22Rv1 (cell line): ENCODE data around the gene PHYKPL.
"Not testable (repeated sequence)": the region's sequence is repeated elsewhere in the genome, so short reads cannot be mapped to it uniquely, and the experiment has no call there.

Experiments used
- H3K27ac ChIP-seq: fragments of 450-650 bp; 2 replicates; pipeline ENCODE4 v1.5.1; 2017
- CTCF ChIP-seq: fragments of 450-650 bp; IDR thresholded peaks from 2 replicates; pipeline ENCODE4 v1.5.1; 2017; ENCODE audit warnings: mild to moderate bottlenecking
- ZFX ChIP-seq: fragments of 450-650 bp; IDR thresholded peaks from 2 replicates; pipeline ENCODE4 v1.6.1; 2017; ENCODE audit warnings: antibody characterized with exemption, borderline replicate concordance

PHYKPL gene

GRCh38 chr5:178199581-178200434 is 32.8 kb downstream of the PHYKPL start:
- TF ChIP-seq ZFX (no peak), CTCF (no peak)
- H3K27ac ChIP-seq: no peak overlapping the region

GRCh38 chr5:178198706-178199105 is 33.9 kb downstream of the PHYKPL start:
- H3K27ac ChIP-seq: no peak overlapping the region
- TF ChIP-seq ZFX (no peak), CTCF (no peak)

- H3K27ac ChIP-seq: not testable (repeated sequence)
Measured at GRCh38 chr5:178198151-178198550, 34.5 kb downstream of the PHYKPL start.

GRCh38 chr5:178196986-178197385 is 35.6 kb downstream of the PHYKPL start:
- H3K27ac ChIP-seq: no peak overlapping the region
- TF ChIP-seq ZFX: no peak
- peak; percentile 75 for TF ChIP-seq CTCF

GRCh38 chr5:178196281-178196812 is 36.3 kb downstream of the PHYKPL start:
- TF ChIP-seq CTCF: no peak
- no peak for TF ChIP-seq ZFX
- H3K27ac ChIP-seq: no peak overlapping the region

- no peak for TF ChIP-seq CTCF
- no peak for TF ChIP-seq ZFX
Measured at GRCh38 chr5:178194026-178194425, 38.6 kb downstream of the PHYKPL start.

GRCh38 chr5:178193251-178193809 is 39.3 kb downstream of the PHYKPL start:
- H3K27ac ChIP-seq: no peak overlapping the region
- TF ChIP-seq CTCF (no peak), ZFX (no peak)

More at GRCh38 chr5:178194026-178194425, 38.6 kb downstream of the PHYKPL start:
- no peak overlapping the region for H3K27ac ChIP-seq
